Right atrium auricular region (tissue), 2 donors: ENCODE results near the gene TOMM20. TPM values are rescaled to one million over a fixed set of nuclear protein-coding genes. Genes with fewer than 3 reads are reported as not detected.

Experiments used
- DNase-seq: peaks from one replicate; pipeline ENCODE4 v3.0.0-alpha.2; 2019; ENCODE audit warnings: low spot score
- H3K27ac ChIP-seq, 2 donors: fragments of 200-600 bp; sonication (generic); 1 replicate in 1 of 2; 2 replicates in 1 of 2; pipeline ENCODE4 v1.5.1; 2016 to 2019
- H3K27me3 ChIP-seq, 2 donors: fragments of 200-600 bp; sonication (generic); one replicate each; pipeline versions ENCODE4 v1.5.1 to v1.6.0; 2017 to 2019
- H3K36me3 ChIP-seq: fragments of 200-600 bp; sonication (generic); one replicate; pipeline ENCODE4 v1.5.1; 2016
- H3K4me1 ChIP-seq, 2 donors: fragments of 200-600 bp; sonication (generic); one replicate each; pipeline versions ENCODE4 v1.5.1 to v1.6.0; 2017 to 2019
- H3K4me3 ChIP-seq, 2 donors: fragments of 200-600 bp; sonication (generic); 1 replicate in 1 of 2; 2 replicates in 1 of 2; pipeline ENCODE4 v1.5.1; 2017 to 2019; ENCODE audit warnings: mild to moderate bottlenecking in 1 of 2, moderate library complexity in 1 of 2
- H3K9me3 ChIP-seq, 2 donors: fragments of 200-600 bp; sonication (generic); one replicate each; pipeline ENCODE4 v1.5.1; 2019
- total RNA-seq, 2 donors: library from RNA; depleted of rRNA; stranded (reverse); fragments of >200 nt; gene quantifications; one replicate each; pipeline ENCODE4 v1.1.0, GENCODE V29; 2016
- TF ChIP-seq, protein P1 (sequence below), 2 donors: fragments of 200-600 bp; sonication (generic); IDR thresholded peaks; one replicate each; pipeline ENCODE4 v1.5.1; 2019; ENCODE audit warnings: antibody characterized with exemption in 2 of 2

Gene TOMM20
- 10 to 100 TPM; 70.2 to 83.5 TPM for total RNA-seq

GRCh38 chr1:235128456-235129328 lies at the start of gene TOMM20:
TOMM20 (minus strand) TSS chr1:235128837; CDS start chr1:235128715, 122 bp downstream.
- Histone ChIP-seq H3K27me3 (no peaks in the 10 kb centered on the region), H3K36me3 (peaks cover 15% of the 10 kb centered on the region)
- TF ChIP-seq, protein P1, sequence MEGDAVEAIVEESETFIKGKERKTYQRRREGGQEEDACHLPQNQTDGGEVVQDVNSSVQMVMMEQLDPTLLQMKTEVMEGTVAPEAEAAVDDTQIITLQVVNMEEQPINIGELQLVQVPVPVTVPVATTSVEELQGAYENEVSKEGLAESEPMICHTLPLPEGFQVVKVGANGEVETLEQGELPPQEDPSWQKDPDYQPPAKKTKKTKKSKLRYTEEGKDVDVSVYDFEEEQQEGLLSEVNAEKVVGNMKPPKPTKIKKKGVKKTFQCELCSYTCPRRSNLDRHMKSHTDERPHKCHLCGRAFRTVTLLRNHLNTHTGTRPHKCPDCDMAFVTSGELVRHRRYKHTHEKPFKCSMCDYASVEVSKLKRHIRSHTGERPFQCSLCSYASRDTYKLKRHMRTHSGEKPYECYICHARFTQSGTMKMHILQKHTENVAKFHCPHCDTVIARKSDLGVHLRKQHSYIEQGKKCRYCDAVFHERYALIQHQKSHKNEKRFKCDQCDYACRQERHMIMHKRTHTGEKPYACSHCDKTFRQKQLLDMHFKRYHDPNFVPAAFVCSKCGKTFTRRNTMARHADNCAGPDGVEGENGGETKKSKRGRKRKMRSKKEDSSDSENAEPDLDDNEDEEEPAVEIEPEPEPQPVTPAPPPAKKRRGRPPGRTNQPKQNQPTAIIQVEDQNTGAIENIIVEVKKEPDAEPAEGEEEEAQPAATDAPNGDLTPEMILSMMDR (IDR thresholded peaks at IDR 0.05) = peak in 1 of 2 donors; percentile 31

GRCh38 chr1:235176486-235176885 lies 47.8 kb upstream of the TOMM20 start:
- no peak for DNase-seq
- TF ChIP-seq, protein P1 (IDR thresholded peaks at IDR 0.05) = no peak
- Histone ChIP-seq H3K36me3 (peaks cover 44% of the 10 kb centered on the region), H3K9me3 (no peaks in the 10 kb centered on the region), H3K4me1 (no peaks in the 10 kb centered on the region), H3K4me3 (no peak overlapping the region), H3K27me3 (no peaks in the 10 kb centered on the region), H3K27ac (no peak overlapping the region)

More at GRCh38 chr1:235128456-235129328, at the start of gene TOMM20:
- Histone ChIP-seq H3K27ac (peak within 1 kb of the TSS; percentile 92 to 94), H3K9me3 (no peaks in the 10 kb centered on the region), H3K4me1 (peaks cover 0 to 24% of the 10 kb centered on the region in 2 donors), H3K4me3 (peak within 1 kb of the TSS; percentile 93 to 94)
- DNase-seq = peak; percentile 98

DNA sequence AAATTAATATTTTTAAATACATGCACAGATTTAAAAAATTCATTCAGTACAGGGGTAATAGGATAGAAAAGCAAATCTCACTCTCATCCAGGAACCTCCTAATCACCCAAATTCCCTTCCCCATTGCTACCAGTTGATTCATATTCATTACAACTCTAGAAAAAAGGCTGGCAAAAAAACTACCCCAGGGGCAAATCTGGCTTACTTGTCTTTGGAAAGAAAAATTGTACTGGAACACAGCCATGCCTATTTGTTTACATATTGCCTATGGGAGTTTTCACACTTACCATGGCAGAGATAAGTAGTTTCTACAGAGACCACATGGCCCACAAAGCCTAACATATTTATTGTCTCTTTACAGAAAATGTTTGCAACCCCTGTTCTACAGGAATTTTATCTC lies 41.3 kb upstream of the TOMM20 start:
- TF ChIP-seq, protein P1 (IDR thresholded peaks at IDR 0.05) = no peak
- peaks cover 52% of the 10 kb centered on the region for H3K36me3 ChIP-seq
- no peak overlapping the region for H3K4me3 ChIP-seq
- DNase-seq = no peak
- no peaks in the 10 kb centered on the region for H3K4me1 ChIP-seq
- no peak overlapping the region for H3K27ac ChIP-seq
- H3K9me3 ChIP-seq = no peaks in the 10 kb centered on the region
- no peaks in the 10 kb centered on the region for H3K27me3 ChIP-seq

DNA sequence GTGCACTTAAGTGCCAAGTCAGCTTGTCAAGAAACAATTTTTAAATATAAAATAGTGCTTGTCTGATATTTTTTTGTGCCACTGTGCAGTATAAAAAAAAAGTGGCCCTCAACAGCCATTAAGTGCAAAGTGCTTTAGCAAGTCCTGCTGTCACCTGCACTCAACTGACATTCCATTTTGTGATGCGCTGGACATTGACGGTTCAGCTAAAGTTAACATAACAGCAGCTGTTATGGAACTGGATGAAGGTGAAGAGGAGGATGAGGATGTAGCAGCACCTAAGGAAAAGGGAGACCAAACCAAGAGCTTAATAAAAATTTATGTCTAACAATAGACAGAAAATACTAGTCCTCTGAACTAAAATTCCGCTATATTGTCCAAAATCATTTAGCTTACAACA lies 39.7 kb upstream of the TOMM20 start:
- Histone ChIP-seq H3K27me3 (no peaks in the 10 kb centered on the region), H3K9me3 (no peaks in the 10 kb centered on the region), H3K27ac (no peak overlapping the region), H3K4me1 (no peaks in the 10 kb centered on the region), H3K4me3 (no peak overlapping the region), H3K36me3 (peaks cover 43% of the 10 kb centered on the region)
- TF ChIP-seq, protein P1 (IDR thresholded peaks at IDR 0.05) = no peak
- no peak for DNase-seq

- peaks cover 7% of the 10 kb centered on the region for H3K36me3 ChIP-seq
- TF ChIP-seq, protein P1 (IDR thresholded peaks at IDR 0.05) = no peak
- no peak for DNase-seq
- H3K4me1 ChIP-seq = peaks cover 0 to 15% of the 10 kb centered on the region in 2 donors
- peak overlapping the region; percentile 87 to 89 for H3K27ac ChIP-seq
- H3K4me3 ChIP-seq = peak overlapping the region; percentile 62 to 72
- H3K9me3 ChIP-seq = no peaks in the 10 kb centered on the region
- H3K27me3 ChIP-seq = no peaks in the 10 kb centered on the region
Observed at GRCh38 chr1:235161685-235162327, 33.2 kb upstream of the TOMM20 start.
